ENCODE measurements around the gene MPP3.

Gene MPP3

DNA sequence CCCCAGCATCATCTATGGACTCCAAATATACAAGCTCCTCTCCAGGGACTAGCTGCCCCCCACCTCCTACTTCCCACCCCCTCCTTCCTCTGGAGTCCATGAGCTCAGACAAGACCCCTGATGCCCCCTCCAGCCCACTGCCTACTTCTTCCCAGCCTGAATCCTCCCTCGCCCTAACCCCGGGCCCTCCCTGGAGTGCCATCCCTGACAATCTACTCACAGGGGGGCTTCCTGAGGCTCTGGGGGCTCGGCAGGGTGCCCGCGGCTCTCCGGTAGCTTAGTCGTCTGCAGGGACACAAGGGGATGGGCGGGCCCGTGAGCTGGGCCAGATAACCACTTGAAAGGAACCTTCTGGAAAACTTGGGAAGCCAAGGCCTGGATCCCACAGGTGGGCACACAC is 15.1 kb downstream of the MPP3 start:
- TF ChIP-seq, protein P1, sequence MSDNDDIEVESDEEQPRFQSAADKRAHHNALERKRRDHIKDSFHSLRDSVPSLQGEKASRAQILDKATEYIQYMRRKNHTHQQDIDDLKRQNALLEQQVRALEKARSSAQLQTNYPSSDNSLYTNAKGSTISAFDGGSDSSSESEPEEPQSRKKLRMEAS (IDR thresholded peaks at IDR 0.05): no peak
- TF ChIP-seq ZBTB7A (IDR thresholded peaks at IDR 0.05; ENCODE audit: low read depth): no peak
- TF ChIP-seq FOXM1 (IDR thresholded peaks at IDR 0.05; ENCODE audit: borderline replicate concordance, low read depth): no peak
- TF ChIP-seq RAD21 (IDR thresholded peaks at IDR 0.05; ENCODE audit: low read depth): no peak

DNA sequence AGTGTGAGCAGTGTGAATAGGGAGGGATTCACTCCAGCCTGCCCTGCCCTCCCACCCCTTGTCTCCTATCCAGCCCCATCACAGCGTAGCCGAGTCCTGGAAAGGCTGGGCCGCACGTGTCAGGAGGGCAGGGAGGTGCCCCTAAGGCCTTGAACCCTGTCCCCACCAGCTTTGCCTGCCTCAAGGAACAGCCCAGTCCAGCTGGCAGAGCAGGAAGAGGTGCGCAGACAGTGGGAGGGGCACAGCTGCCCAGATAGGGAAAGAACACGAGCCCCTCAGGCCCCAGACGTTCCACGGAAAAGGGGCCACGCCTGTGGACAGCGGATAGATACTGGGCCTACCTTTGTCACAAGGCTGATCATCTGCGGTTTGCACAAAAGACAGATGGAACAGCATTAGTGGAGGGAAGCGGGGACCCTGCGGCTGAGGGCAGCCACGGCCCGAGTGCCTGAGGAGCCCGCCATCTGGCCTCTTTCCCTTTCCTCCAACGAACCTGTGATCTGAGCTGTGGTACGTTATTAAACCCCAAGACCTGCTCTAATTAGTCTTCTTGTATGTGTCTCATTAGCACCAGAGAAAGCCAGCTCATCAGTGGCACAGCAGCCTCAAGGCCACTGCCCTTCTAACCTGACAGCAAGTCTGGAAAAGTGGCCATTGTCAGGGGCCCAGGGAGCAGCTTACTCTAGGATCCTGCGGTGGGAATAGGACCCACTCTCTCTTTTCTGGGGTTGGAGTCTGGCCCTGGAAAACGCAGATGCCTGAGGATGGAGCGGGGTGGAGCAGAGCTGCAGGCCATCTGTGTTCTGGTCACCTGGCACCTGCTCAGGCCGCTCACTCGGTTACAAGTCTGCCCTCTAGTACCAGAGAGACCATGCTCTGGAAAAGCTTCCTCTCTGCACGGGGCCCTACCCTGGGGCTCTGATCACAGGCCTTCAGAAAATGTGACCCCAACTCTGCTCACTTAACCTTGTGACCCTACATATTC is 16.3 kb downstream of the MPP3 start:
- TF ChIP-seq CREB1 (IDR thresholded peaks at IDR 0.05; ENCODE audit: low read depth) (no peak), CEBPB (IDR thresholded peaks at IDR 0.05) (no peak)

DNA sequence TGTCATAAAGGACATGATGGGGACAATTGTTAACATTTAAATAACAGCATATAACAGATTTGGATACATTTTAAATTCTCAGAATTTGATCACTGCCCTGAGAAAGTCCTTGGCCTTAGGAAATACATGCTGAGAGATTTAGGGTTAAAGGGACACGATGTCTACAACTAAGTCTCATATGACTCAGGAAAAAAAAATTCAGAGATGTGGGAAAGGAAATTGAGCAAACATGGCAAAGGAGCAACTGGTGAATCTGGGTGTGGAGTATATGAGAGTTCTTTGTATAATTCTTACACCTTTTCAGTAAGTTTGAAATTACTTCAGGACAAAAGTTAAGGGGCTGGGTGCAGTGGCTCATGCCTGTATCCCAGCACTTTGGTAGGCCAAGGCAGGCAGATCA is 18.2 kb downstream of the MPP3 start:
- TF ChIP-seq, protein P2, sequence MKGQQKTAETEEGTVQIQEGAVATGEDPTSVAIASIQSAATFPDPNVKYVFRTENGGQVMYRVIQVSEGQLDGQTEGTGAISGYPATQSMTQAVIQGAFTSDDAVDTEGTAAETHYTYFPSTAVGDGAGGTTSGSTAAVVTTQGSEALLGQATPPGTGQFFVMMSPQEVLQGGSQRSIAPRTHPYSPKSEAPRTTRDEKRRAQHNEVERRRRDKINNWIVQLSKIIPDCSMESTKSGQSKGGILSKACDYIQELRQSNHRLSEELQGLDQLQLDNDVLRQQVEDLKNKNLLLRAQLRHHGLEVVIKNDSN (IDR thresholded peaks at IDR 0.05): no peak
- no peak for TF ChIP-seq TAF1 (IDR thresholded peaks at IDR 0.05; ENCODE audit: low read depth)
- TF ChIP-seq, protein P3, sequence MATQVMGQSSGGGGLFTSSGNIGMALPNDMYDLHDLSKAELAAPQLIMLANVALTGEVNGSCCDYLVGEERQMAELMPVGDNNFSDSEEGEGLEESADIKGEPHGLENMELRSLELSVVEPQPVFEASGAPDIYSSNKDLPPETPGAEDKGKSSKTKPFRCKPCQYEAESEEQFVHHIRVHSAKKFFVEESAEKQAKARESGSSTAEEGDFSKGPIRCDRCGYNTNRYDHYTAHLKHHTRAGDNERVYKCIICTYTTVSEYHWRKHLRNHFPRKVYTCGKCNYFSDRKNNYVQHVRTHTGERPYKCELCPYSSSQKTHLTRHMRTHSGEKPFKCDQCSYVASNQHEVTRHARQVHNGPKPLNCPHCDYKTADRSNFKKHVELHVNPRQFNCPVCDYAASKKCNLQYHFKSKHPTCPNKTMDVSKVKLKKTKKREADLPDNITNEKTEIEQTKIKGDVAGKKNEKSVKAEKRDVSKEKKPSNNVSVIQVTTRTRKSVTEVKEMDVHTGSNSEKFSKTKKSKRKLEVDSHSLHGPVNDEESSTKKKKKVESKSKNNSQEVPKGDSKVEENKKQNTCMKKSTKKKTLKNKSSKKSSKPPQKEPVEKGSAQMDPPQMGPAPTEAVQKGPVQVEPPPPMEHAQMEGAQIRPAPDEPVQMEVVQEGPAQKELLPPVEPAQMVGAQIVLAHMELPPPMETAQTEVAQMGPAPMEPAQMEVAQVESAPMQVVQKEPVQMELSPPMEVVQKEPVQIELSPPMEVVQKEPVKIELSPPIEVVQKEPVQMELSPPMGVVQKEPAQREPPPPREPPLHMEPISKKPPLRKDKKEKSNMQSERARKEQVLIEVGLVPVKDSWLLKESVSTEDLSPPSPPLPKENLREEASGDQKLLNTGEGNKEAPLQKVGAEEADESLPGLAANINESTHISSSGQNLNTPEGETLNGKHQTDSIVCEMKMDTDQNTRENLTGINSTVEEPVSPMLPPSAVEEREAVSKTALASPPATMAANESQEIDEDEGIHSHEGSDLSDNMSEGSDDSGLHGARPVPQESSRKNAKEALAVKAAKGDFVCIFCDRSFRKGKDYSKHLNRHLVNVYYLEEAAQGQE (IDR thresholded peaks at IDR 0.05; ENCODE audit: low read depth): no peak
- no peak for TF ChIP-seq EP300 (IDR thresholded peaks at IDR 0.05; ENCODE audit: borderline replicate concordance)
- TF ChIP-seq FOXM1 (IDR thresholded peaks at IDR 0.05; ENCODE audit: borderline replicate concordance, low read depth): no peak
- TF ChIP-seq, protein P1 (IDR thresholded peaks at IDR 0.05): no peak
- TF ChIP-seq ZBTB7A (IDR thresholded peaks at IDR 0.05; ENCODE audit: low read depth): no peak
- TF ChIP-seq CREB1 (IDR thresholded peaks at IDR 0.05; ENCODE audit: low read depth): no peak
- TF ChIP-seq EGR1 (IDR thresholded peaks at IDR 0.05): no peak
- TF ChIP-seq NFIC (IDR thresholded peaks at IDR 0.05): no peak
- no peak for TF ChIP-seq RAD21 (IDR thresholded peaks at IDR 0.05; ENCODE audit: low read depth)
- TF ChIP-seq TCF12 (IDR thresholded peaks at IDR 0.05; ENCODE audit: low read depth): no peak
- TF ChIP-seq CEBPB (IDR thresholded peaks at IDR 0.05): no peak
- TF ChIP-seq YY1 (IDR thresholded peaks at IDR 0.05; ENCODE audit: low read depth): no peak
- TF ChIP-seq TEAD4 (IDR thresholded peaks at IDR 0.05): no peak

DNA sequence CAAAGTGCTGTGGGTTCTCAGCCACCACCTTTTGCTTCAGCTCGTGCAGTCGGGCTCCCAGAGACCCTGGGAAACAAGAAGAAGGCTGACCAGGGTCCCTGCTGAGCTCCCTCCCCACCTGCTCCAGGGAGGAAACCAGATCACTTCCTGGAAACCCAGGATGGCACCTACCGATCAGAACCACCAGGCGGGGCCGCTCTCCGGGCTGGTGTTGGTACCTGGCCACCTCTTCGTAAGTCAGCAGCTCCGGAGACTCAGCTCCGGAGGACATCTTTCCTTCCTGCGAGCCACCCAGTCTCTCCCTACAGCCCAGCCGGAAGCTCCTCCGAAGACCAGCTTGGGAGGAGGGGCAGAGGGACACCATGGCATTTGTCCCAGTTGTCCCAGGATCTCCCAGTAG is 18.9 kb downstream of the MPP3 start:
- TF ChIP-seq TEAD4 (IDR thresholded peaks at IDR 0.05) (no peak), YY1 (IDR thresholded peaks at IDR 0.05; ENCODE audit: low read depth) (no peak)

DNA sequence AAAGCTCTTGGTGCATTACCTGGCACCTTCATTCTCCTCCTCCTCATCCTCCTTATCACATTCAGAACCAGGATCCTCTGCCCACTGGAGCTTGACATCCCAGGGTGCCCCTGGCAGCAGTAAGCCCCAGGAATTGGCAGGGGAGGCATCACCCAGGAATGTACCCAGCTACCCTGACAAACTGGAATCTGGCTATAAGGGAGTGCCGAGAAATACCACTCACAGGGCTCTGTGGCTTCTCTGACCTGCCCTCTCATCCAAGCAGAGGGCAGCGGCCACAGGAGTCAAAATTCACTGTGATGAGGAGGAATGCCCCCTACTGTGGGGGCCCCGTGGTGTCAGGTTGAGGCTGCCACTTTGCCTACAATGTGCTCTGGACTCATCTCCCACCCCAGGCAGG is 19.6 kb downstream of the MPP3 start:
- no peak for TF ChIP-seq NFIC (IDR thresholded peaks at IDR 0.05)
- TF ChIP-seq EP300 (IDR thresholded peaks at IDR 0.05; ENCODE audit: borderline replicate concordance): no peak
- no peak for TF ChIP-seq TEAD4 (IDR thresholded peaks at IDR 0.05)
- TF ChIP-seq RAD21 (IDR thresholded peaks at IDR 0.05; ENCODE audit: low read depth): no peak
- no peak for TF ChIP-seq CREB1 (IDR thresholded peaks at IDR 0.05; ENCODE audit: low read depth)
- TF ChIP-seq, protein P3 (IDR thresholded peaks at IDR 0.05; ENCODE audit: low read depth): no peak
- no peak for TF ChIP-seq ZBTB7A (IDR thresholded peaks at IDR 0.05; ENCODE audit: low read depth)
- TF ChIP-seq, protein P2 (IDR thresholded peaks at IDR 0.05): no peak
- TF ChIP-seq EGR1 (IDR thresholded peaks at IDR 0.05): no peak
- TF ChIP-seq TAF1 (IDR thresholded peaks at IDR 0.05; ENCODE audit: low read depth): no peak
- TF ChIP-seq TCF12 (IDR thresholded peaks at IDR 0.05; ENCODE audit: low read depth): no peak
- TF ChIP-seq, protein P1 (IDR thresholded peaks at IDR 0.05): no peak
- no peak for TF ChIP-seq YY1 (IDR thresholded peaks at IDR 0.05; ENCODE audit: low read depth)
- TF ChIP-seq FOXM1 (IDR thresholded peaks at IDR 0.05; ENCODE audit: borderline replicate concordance, low read depth): no peak
- no peak for TF ChIP-seq CEBPB (IDR thresholded peaks at IDR 0.05)
